ENCODE measurements around the gene NAP1L5.

NAP1L5 gene

GRCh38 chr4:88697588-88698329, at the start of gene NAP1L5:
TSS of gene NAP1L5 (minus strand) at chr4:88697829. CDS start at chr4:88697754, 75 bp downstream.
- peak; percentile 74 for DNase-seq

GRCh38 chr4:88747351-88747750, 49.7 kb upstream of the NAP1L5 start:
- DNase-seq: no peak

GRCh38 chr4:88746206-88746605, 48.6 kb upstream of the NAP1L5 start:
- DNase-seq: no peak

GRCh38 chr4:88745581-88746163, 48.0 kb upstream of the NAP1L5 start:
- no peak for DNase-seq

- no peak for DNase-seq
These were observed 47.5 kb upstream of the NAP1L5 start for GRCh38 chr4:88745175-88745574.

GRCh38 chr4:88744609-88745008, 47.0 kb upstream of the NAP1L5 start:
- DNase-seq: no peak

- no peak for DNase-seq
These were observed 46.1 kb upstream of the NAP1L5 start for GRCh38 chr4:88743696-88744095.

- no peak for DNase-seq
These were observed 44.9 kb upstream of the NAP1L5 start for GRCh38 chr4:88742561-88742960.

GRCh38 chr4:88738180-88738579, 40.6 kb upstream of the NAP1L5 start:
- DNase-seq: no peak

GRCh38 chr4:88737307-88737941, 39.8 kb upstream of the NAP1L5 start:
- DNase-seq: no peak

GRCh38 chr4:88736264-88736663, 38.6 kb upstream of the NAP1L5 start:
- DNase-seq: no peak

GRCh38 chr4:88735564-88735963, 37.9 kb upstream of the NAP1L5 start:
- DNase-seq: no peak

- DNase-seq: no peak
These were observed 36.8 kb upstream of the NAP1L5 start for GRCh38 chr4:88734403-88734949.

GRCh38 chr4:88732714-88733368, 35.2 kb upstream of the NAP1L5 start:
- no peak for DNase-seq

GRCh38 chr4:88731381-88731780, 33.8 kb upstream of the NAP1L5 start:
- DNase-seq: no peak

- DNase-seq: no peak
These were observed 33.2 kb upstream of the NAP1L5 start for GRCh38 chr4:88730811-88731210.

- DNase-seq: no peak
These were observed 31.6 kb upstream of the NAP1L5 start for GRCh38 chr4:88729146-88729760.

GRCh38 chr4:88728146-88728545, 30.5 kb upstream of the NAP1L5 start:
- no peak for DNase-seq

- no peak for DNase-seq
These were observed 28.4 kb upstream of the NAP1L5 start for GRCh38 chr4:88725986-88726385.

GRCh38 chr4:88725143-88725542, 27.5 kb upstream of the NAP1L5 start:
- no peak for DNase-seq

GRCh38 chr4:88724406-88724805, 26.8 kb upstream of the NAP1L5 start:
- no peak for DNase-seq

- no peak for DNase-seq
These were observed 25.2 kb upstream of the NAP1L5 start for GRCh38 chr4:88722828-88723227.

- no peak for DNase-seq
These were observed 24.7 kb upstream of the NAP1L5 start for GRCh38 chr4:88722276-88722780.

All from activated CD8-positive, alpha-beta memory T cell treated with anti-CD3 and anti-CD28 coated beads, Interleukin-2, amount 50 U/mL, for 48 hours (primary cell).